ENCODE results near the gene ADAM22. TPM values are rescaled to one million over a fixed set of nuclear protein-coding genes. Genes with fewer than 3 reads are reported as not detected.

Gene ADAM22
- total RNA-seq, 1 experiment from 2014 or later: 7.1 TPM

DNA sequence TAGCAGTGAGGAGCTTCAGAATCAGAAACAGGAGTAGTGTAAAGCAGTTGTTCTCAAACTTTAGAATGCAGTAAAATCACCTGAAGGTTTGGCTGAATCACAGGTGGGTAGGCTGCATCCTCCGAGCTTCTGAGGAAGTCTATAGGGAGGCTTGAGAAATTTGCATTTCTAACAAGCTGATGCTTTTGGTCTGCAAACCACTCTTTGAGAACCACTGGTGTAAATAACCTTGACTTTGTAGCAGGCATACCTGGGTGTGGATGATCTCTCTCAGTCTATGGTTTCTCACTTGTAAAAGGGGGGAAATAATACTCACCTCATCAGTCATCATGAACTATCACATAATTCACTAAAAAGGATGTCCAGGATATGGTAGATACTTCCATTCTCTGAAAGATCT is 167.7 kb downstream of the ADAM22 start:
- no peaks in the 10 kb centered on the region for H3K36me3 ChIP-seq (ENCODE audit: insufficient read depth, low read length, poor library complexity, severe bottlenecking)
- ChIA-PET CTCF (no interaction called here), POLR2A (ENCODE audit: low non-redundant PET) (interaction anchor here (0.6 kb wide), 1 partner anchor 16 kb away, joined by 3 read pairs; no protein-coding TSS in a partner anchor)
- H3K27me3 ChIP-seq (replicated peaks; ENCODE audit: insufficient read depth, low read depth, low read length, poor library complexity): no peaks in the 10 kb centered on the region
- H3K4me3 ChIP-seq (ENCODE audit: low read depth, low read length, poor library complexity, severe bottlenecking): no peak overlapping the region
- H3K9me3 ChIP-seq (ENCODE audit: low read depth, low read length, poor library complexity, severe bottlenecking): no peaks in the 10 kb centered on the region
- TF ChIP-seq, protein P1, sequence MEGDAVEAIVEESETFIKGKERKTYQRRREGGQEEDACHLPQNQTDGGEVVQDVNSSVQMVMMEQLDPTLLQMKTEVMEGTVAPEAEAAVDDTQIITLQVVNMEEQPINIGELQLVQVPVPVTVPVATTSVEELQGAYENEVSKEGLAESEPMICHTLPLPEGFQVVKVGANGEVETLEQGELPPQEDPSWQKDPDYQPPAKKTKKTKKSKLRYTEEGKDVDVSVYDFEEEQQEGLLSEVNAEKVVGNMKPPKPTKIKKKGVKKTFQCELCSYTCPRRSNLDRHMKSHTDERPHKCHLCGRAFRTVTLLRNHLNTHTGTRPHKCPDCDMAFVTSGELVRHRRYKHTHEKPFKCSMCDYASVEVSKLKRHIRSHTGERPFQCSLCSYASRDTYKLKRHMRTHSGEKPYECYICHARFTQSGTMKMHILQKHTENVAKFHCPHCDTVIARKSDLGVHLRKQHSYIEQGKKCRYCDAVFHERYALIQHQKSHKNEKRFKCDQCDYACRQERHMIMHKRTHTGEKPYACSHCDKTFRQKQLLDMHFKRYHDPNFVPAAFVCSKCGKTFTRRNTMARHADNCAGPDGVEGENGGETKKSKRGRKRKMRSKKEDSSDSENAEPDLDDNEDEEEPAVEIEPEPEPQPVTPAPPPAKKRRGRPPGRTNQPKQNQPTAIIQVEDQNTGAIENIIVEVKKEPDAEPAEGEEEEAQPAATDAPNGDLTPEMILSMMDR (conservative IDR thresholded peaks at IDR 0.05; ENCODE audit: low read depth, low read length): no peak
- no peak for TF ChIP-seq EZH2 (IDR thresholded peaks at IDR 0.05; ENCODE audit: borderline replicate concordance, low read depth, low read length, poor library complexity, severe bottlenecking)
- intact Hi-C loops (cut with micrococcal nuclease; ENCODE audit: unreplicated experiment): loop anchor here (10.0 kb wide), 1 partner anchor 167 kb away; the partner anchor contains the start of gene ADAM22
- DNase-seq (ENCODE audit: low spot score): no peak
- no peaks in the 10 kb centered on the region for H3K4me1 ChIP-seq (ENCODE audit: insufficient read depth, low read length, poor library complexity, severe bottlenecking)
- BruUV-seq (replicated peaks): no TSS peak
- no peak overlapping the region for H3K27ac ChIP-seq (ENCODE audit: low read depth, low read length, poor library complexity, severe bottlenecking)

DNA sequence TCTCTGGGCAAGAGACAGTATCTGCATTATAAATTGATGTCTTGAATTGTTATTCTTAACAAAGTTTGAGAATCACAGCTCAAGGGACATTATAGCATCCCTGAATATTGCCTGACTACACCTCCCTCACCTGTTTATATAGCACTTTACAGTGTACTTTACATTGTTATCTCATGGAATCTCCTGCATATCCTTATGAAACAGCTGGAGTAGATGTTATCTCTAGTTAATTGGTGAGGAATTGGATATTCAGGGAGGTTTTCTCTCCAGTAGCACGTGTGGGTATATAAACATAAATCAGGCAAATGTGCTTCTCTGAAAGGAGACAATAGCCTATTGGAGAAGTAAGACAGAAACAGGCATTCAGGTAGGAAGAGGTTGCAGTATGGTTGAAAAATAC is 168.6 kb downstream of the ADAM22 start:
- H3K27ac ChIP-seq (ENCODE audit: low read depth, low read length, poor library complexity, severe bottlenecking): no peak overlapping the region
- no peak overlapping the region for H3K4me3 ChIP-seq (ENCODE audit: low read depth, low read length, poor library complexity, severe bottlenecking)
- no peak for DNase-seq (ENCODE audit: low spot score)
- H3K4me1 ChIP-seq (ENCODE audit: insufficient read depth, low read length, poor library complexity, severe bottlenecking): no peaks in the 10 kb centered on the region
- H3K27me3 ChIP-seq (replicated peaks; ENCODE audit: insufficient read depth, low read depth, low read length, poor library complexity): no peaks in the 10 kb centered on the region
- CTCF ChIA-PET: no interaction called here
- no TSS peak for BruUV-seq (replicated peaks)
- POLR2A ChIA-PET (ENCODE audit: low non-redundant PET): no interaction called here
- no peak for TF ChIP-seq EZH2 (IDR thresholded peaks at IDR 0.05; ENCODE audit: borderline replicate concordance, low read depth, low read length, poor library complexity, severe bottlenecking)
- TF ChIP-seq, protein P1 (conservative IDR thresholded peaks at IDR 0.05; ENCODE audit: low read depth, low read length): no peak
- intact Hi-C loops (cut with micrococcal nuclease; ENCODE audit: unreplicated experiment): loop anchor here (10.0 kb wide), 1 partner anchor 168 kb away; the partner anchor contains the start of gene ADAM22
- H3K9me3 ChIP-seq (ENCODE audit: low read depth, low read length, poor library complexity, severe bottlenecking): no peaks in the 10 kb centered on the region
- H3K36me3 ChIP-seq (ENCODE audit: insufficient read depth, low read length, poor library complexity, severe bottlenecking): no peaks in the 10 kb centered on the region

DNA sequence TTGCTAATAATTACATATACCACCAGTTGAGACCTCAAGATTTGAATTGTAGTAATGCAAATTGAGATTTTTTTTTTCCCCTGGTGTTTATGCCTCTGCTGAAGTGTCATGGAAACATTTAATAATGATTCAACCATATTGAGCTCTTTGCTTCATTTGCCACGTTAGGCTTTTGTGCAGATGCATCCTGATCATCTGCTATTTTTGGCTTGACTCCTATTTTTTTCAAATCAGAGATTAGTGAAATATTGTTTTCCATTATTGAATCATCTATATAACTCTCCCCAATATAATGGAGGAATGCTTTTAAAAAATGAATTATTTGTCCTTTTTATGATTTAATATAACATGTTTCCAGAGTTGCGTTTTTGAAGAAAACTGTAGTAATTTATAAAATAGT is 170.7 kb downstream of the ADAM22 start:
- Histone ChIP-seq H3K27ac (ENCODE audit: low read depth, low read length, poor library complexity, severe bottlenecking) (no peak overlapping the region), H3K4me1 (ENCODE audit: insufficient read depth, low read length, poor library complexity, severe bottlenecking) (no peaks in the 10 kb centered on the region), H3K27me3 (replicated peaks; ENCODE audit: insufficient read depth, low read depth, low read length, poor library complexity) (no peaks in the 10 kb centered on the region), H3K9me3 (ENCODE audit: low read depth, low read length, poor library complexity, severe bottlenecking) (no peaks in the 10 kb centered on the region), H3K36me3 (ENCODE audit: insufficient read depth, low read length, poor library complexity, severe bottlenecking) (no peaks in the 10 kb centered on the region), H3K4me3 (ENCODE audit: low read depth, low read length, poor library complexity, severe bottlenecking) (no peak overlapping the region)
- ChIA-PET POLR2A (ENCODE audit: low non-redundant PET) (no interaction called here), CTCF (no interaction called here)
- no peak for DNase-seq (ENCODE audit: low spot score)
- TF ChIP-seq EZH2 (IDR thresholded peaks at IDR 0.05; ENCODE audit: borderline replicate concordance, low read depth, low read length, poor library complexity, severe bottlenecking): no peak
- TF ChIP-seq, protein P1 (conservative IDR thresholded peaks at IDR 0.05; ENCODE audit: low read depth, low read length): no peak
- BruUV-seq (replicated peaks): no TSS peak
- intact Hi-C loops (cut with micrococcal nuclease; ENCODE audit: unreplicated experiment): loop anchor here (10.0 kb wide), 1 partner anchor 170 kb away; the partner anchor contains the start of gene ADAM22

Data from A673 (cell line).